Neural cell (in vitro differentiated cells): Measurements from ENCODE around the gene ST3GAL3. TPM values are rescaled to one million over a fixed set of nuclear protein-coding genes. Genes with fewer than 3 reads are reported as not detected.

Experiments
- H2AFZ ChIP-seq: fragments of 200-600, 300-800 bp; sonication (generic), shearing (Covaris generic); 2 replicates; pipeline ENCODE4 v1.6.0; 2014; ENCODE audit warnings: low read depth, mild to moderate bottlenecking, antibody characterized with exemption, low read length, moderate library complexity
- H3F3A ChIP-seq: fragments of 200-600 bp; shearing (Covaris generic); 2 replicates; pipeline ENCODE4 v1.6.1; 2016; ENCODE audit warnings: mild to moderate bottlenecking, moderate library complexity, mixed read lengths, antibody characterized with exemption, low read length; ENCODE audit not compliant: insufficient read depth, poor library complexity, severe bottlenecking
- H3K27ac ChIP-seq: fragments of 200-600, 300-800 bp; sonication (generic), shearing (Covaris generic); 2 replicates; pipeline ENCODE4 v1.5.1; 2014; ENCODE audit warnings: mild to moderate bottlenecking, low read length, moderate library complexity
- H3K27me3 ChIP-seq: fragments of 300-800, 200-600 bp; sonication (generic), shearing (Covaris generic); 2 replicates; pipeline ENCODE4 v1.6.0; 2014; ENCODE audit warnings: mild to moderate bottlenecking, low read depth, low read length, moderate library complexity; ENCODE audit not compliant: insufficient read depth
- H3K36me3 ChIP-seq: fragments of 300-800, 200-600 bp; sonication (generic), shearing (Covaris generic); 2 replicates; pipeline ENCODE4 v1.5.1; 2014; ENCODE audit warnings: mild to moderate bottlenecking, antibody characterized with exemption, low read length, moderate library complexity; ENCODE audit not compliant: insufficient read depth
- H3K4me2 ChIP-seq: fragments of 300-800, 200-600 bp; sonication (generic), shearing (Covaris generic); 2 replicates; pipeline ENCODE4 v1.6.0; 2014; ENCODE audit warnings: mild to moderate bottlenecking, low read length
- H3K4me3 ChIP-seq: fragments of 300-800, 200-600 bp; sonication (generic), shearing (Covaris generic); 2 replicates; pipeline ENCODE4 v1.5.1; 2014; ENCODE audit warnings: mild to moderate bottlenecking, low read length, moderate library complexity
- H3K79me2 ChIP-seq: fragments of 200-600 bp; shearing (Covaris generic); replicated peaks from 2 replicates; pipeline ENCODE4 v1.6.0; 2014; ENCODE audit warnings: mild to moderate bottlenecking, low read length, moderate library complexity; ENCODE audit not compliant: insufficient read depth
- H3K9ac ChIP-seq: fragments of 300-800, 200-600 bp; sonication (generic), shearing (Covaris generic); 2 replicates; pipeline ENCODE4 v1.6.1; 2016; ENCODE audit warnings: mild to moderate bottlenecking, low read length, mixed read lengths
- H3K9me2 ChIP-seq: fragments of 200-600 bp; shearing (Covaris generic); 2 replicates; pipeline ENCODE4 v1.6.1; 2016; ENCODE audit warnings: mild to moderate bottlenecking, low read length, mixed read lengths; ENCODE audit not compliant: insufficient read depth
- H3K9me3 ChIP-seq: fragments of 200-600, 300-800 bp; sonication (generic), shearing (Covaris generic); 2 replicates; pipeline ENCODE4 v1.6.1; 2016; ENCODE audit warnings: mild to moderate bottlenecking, mixed run types, low read length, moderate library complexity, mixed read lengths
- H4K20me1 ChIP-seq: fragments of 200-600 bp; shearing (Covaris generic); 2 replicates; pipeline ENCODE4 v1.6.1; 2016; ENCODE audit warnings: mild to moderate bottlenecking, mixed run types; ENCODE audit not compliant: insufficient read depth
- CTCF ChIP-seq: fragments of 450-650 bp; IDR thresholded peaks from 2 replicates; pipeline ENCODE4 v1.5.1; 2014; ENCODE audit warnings: antibody characterized with exemption, mild to moderate bottlenecking, moderate library complexity; ENCODE audit not compliant: poor library complexity, severe bottlenecking
- EP300 ChIP-seq: fragments of 450-650 bp; conservative IDR thresholded peaks from 2 replicates; pipeline ENCODE4 v1.6.1; 2014; ENCODE audit warnings: antibody characterized with exemption, mild to moderate bottlenecking, moderate library complexity; ENCODE audit not compliant: poor library complexity, severe bottlenecking
- EZH2 ChIP-seq: fragments of 200-600, 300-800 bp; shearing (Covaris generic), sonication (generic); IDR thresholded peaks from 2 replicates; pipeline ENCODE4 v1.6.1; 2014; ENCODE audit warnings: antibody characterized with exemption, low read length, borderline replicate concordance, mild to moderate bottlenecking; ENCODE audit not compliant: insufficient read depth, poor library complexity, severe bottlenecking
- MXI1 ChIP-seq: fragments of 450-650 bp; conservative IDR thresholded peaks from 2 replicates; pipeline ENCODE4 v1.6.1; 2014; ENCODE audit warnings: antibody characterized with exemption, mild to moderate bottlenecking; ENCODE audit not compliant: poor library complexity, severe bottlenecking
- POLR2AphosphoS5 ChIP-seq: IDR thresholded peaks from 2 replicates; pipeline ENCODE4 v1.6.1; 2012
- RAD21 ChIP-seq: fragments of 450-650 bp; conservative IDR thresholded peaks from 2 replicates; pipeline ENCODE4 v1.6.1; 2014; ENCODE audit warnings: antibody characterized with exemption, mild to moderate bottlenecking, moderate library complexity
- REST ChIP-seq: IDR thresholded peaks from 2 replicates; pipeline ENCODE4 v1.6.1; 2012; ENCODE audit warnings: borderline replicate concordance
- SMC3 ChIP-seq: fragments of 450-650 bp; conservative IDR thresholded peaks from 2 replicates; pipeline ENCODE4 v1.6.1; 2014; ENCODE audit warnings: antibody characterized with exemption, mild to moderate bottlenecking, moderate library complexity; ENCODE audit not compliant: poor library complexity
- TAF1 ChIP-seq: IDR thresholded peaks from 2 replicates; pipeline ENCODE4 v1.6.1; 2012; ENCODE audit warnings: low read depth
- polyA plus RNA-seq: library from polyadenylated mRNA; depleted of rRNA; stranded (reverse); fragments of >200 nt; gene quantifications from 2 replicates; pipeline ENCODE4 v1.2.3, GENCODE V29; 2014

Gene ST3GAL3
- polyA plus RNA-seq, 1 donor from 2014 or later, result 36.8 TPM

GRCh38 chr1:43971336-43971980 is 264.1 kb downstream of the ST3GAL3 start:
- H2AFZ ChIP-seq, result no peak overlapping the region
- H3K36me3 ChIP-seq, result no peaks in the 10 kb centered on the region
- H3K27me3 ChIP-seq, result no peaks in the 10 kb centered on the region
- H3K9me2 ChIP-seq, result no peaks in the 10 kb centered on the region
- peaks cover 3% of the 10 kb centered on the region for H4K20me1 ChIP-seq
- H3K9me3 ChIP-seq, result no peaks in the 10 kb centered on the region
- no peak overlapping the region for H3K4me2 ChIP-seq
- TF ChIP-seq RAD21 (no peak), EP300 (no peak), REST (no peak), CTCF (no peak), EZH2 (no peak), POLR2AphosphoS5 (no peak), MXI1 (no peak), SMC3 (no peak)
- H3K27ac ChIP-seq, result no peak overlapping the region
- H3K79me2 ChIP-seq, result peaks cover 16% of the 10 kb centered on the region
- H3K4me3 ChIP-seq, result no peak overlapping the region
- H3K9ac ChIP-seq, result no peak overlapping the region
- H3F3A ChIP-seq, result no peaks in the 10 kb centered on the region

GRCh38 chr1:43973981-43974442 is 266.7 kb downstream of the ST3GAL3 start:
- peaks cover 3% of the 10 kb centered on the region for H4K20me1 ChIP-seq
- H3K4me2 ChIP-seq, result peak overlapping the region; percentile 78
- peak overlapping the region; percentile 94 for H3K4me3 ChIP-seq
- no peaks in the 10 kb centered on the region for H3K9me3 ChIP-seq
- H3K27ac ChIP-seq, result peak overlapping the region; percentile 80
- H3K9me2 ChIP-seq, result no peaks in the 10 kb centered on the region
- TF ChIP-seq SMC3, result no peak
- no peak for TF ChIP-seq RAD21
- TF ChIP-seq EP300, result no peak
- no peak for TF ChIP-seq TAF1
- no peak for TF ChIP-seq REST
- TF ChIP-seq POLR2AphosphoS5, result no peak
- no peak for TF ChIP-seq MXI1
- no peak for TF ChIP-seq EZH2
- no peak for TF ChIP-seq CTCF
- peak overlapping the region; percentile 71 for H2AFZ ChIP-seq
- H3K36me3 ChIP-seq, result no peaks in the 10 kb centered on the region
- H3K79me2 ChIP-seq, result peaks cover 31% of the 10 kb centered on the region
- peak overlapping the region; percentile 95 for H3K9ac ChIP-seq
- H3F3A ChIP-seq, result no peaks in the 10 kb centered on the region
- H3K27me3 ChIP-seq, result no peaks in the 10 kb centered on the region
